ENCODE data around the gene CACNA2D4.

The CACNA2D4 gene

GRCh38 chr12:1885599-1886245, 32.7 kb downstream of the CACNA2D4 start:
- no peak for DNase-seq

DNA sequence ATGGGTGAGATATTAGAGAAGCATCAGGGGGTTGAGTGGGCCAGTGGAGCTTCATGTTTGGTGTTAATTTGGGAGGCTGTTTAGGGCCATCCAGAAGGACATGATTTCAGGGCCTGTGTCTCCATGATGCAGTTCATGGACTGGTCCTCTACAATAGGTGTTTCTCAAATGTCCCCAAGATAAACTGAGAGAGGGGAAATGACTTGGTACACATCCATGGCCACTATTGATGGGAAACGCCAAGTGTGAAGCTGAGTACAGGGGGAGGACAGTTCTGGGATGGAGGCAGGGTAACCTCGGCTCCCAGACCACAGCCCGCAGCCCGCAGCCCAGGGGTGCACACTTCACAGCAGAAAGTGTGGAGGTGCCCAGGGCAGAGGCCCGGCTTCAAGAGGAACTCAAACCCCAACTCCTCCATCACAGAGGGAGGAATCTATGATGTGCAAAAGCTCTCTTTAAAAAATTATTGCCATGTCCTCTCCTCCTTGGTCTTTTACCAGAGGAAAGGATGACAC, 33.3 kb downstream of the CACNA2D4 start:
- DNase-seq: no peak

DNA sequence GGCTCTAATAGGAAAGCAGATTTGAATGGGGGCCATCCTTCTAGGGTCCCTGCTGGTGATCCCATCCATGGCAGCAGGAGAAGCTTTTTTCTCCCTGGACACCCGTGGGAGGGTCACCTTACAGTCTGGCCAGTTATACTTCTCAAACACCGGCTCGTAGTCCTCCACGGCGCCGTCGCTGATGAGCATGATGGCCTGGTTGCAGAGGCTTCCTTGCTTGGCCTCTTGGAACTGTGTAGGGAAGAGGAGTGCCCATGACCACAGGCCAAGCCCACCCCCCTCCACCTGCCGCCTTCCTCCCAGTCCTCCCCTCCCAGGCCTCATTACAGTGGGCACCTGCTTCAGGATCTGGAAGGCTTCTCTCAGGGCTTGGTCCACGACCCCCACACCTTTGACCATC, 33.8 kb downstream of the CACNA2D4 start:
- DNase-seq: no peak

DNA sequence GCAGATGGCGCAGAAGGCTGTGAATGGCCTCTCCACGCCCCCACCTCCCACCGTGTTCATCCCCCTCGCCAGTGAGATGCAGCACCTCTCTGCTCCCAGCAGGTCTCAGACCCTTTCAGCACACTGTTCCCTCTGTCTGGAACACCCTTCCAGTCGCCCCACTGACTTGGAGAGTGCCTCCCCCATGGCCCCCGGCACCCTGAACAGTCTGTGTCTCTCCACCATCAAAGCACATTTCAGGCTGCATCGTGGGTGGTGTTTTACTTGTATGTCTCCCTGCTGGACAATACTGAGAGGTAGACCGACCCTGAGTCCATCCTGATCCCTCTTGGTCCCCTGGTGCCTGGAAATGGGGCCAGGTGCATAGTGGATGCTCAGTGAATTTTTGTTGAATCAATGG, 34.9 kb downstream of the CACNA2D4 start:
- no peak for DNase-seq

- no peak for DNase-seq
These were observed 35.5 kb downstream of the CACNA2D4 start for GRCh38 chr12:1882850-1883470.

DNA sequence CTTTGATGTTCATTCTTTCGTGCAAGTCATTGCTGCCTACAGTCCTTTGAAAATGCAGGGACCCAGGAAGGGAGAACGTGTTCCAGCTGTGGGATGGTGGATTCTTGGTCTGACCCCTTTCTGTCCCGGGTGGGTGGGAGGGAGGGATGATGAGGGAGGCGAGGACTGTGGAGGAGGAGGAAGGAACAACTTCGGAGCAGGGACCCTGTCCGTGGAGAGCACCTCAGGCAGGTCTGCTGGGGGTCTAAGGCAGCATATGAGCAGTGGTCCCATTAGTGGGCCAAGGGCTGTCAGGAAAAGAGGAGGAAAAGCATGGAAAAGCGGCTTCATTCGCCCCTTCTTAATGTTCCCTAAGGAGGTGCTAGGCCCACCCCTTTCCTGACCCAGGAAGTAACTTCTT, 36.0 kb downstream of the CACNA2D4 start:
- no peak for DNase-seq

- no peak for DNase-seq
These were observed 36.5 kb downstream of the CACNA2D4 start for GRCh38 chr12:1881936-1882335.

DNA sequence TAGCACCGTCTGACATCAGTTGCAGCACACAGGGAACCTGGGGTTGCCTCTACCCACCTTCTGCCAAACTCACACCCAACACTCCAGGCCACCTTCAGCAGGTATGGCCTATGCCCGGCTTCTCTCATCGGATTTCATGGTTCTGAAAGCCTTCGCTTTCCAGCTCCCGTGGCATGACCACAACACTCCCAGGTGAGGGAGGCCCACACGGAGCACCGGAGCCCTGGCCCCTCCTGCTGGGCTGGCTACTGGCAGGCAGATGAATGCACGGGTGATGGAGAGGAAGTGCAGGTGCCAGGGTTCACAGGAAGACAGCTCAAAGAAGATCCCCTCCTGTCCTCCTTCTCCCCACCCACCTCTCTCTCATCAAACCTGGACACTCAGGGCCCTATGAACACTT, 37.2 kb downstream of the CACNA2D4 start:
- DNase-seq: no peak

- DNase-seq: no peak
These were observed 37.6 kb downstream of the CACNA2D4 start for GRCh38 chr12:1880876-1881275.

- no peak for DNase-seq
These were observed 38.2 kb downstream of the CACNA2D4 start for GRCh38 chr12:1880153-1880845.

DNA sequence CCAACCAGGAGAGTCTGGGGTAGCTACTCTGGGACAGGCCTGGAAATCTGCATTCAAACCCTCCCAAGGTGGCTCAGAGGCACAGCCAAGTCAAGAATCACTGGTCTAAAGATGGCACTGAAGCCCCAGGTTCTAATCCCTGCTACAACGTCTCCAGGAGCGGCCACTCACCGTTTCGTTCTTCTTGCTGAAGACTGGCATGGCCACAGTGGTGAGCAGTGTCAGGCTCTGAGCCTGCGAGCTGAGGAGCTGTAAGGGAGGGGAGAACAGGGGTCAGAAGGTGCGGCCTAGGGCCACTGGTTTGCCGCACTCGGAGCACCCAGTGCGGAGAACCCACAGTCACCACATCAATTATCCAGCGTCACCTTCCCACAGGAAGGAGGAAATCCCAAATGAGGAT, 38.8 kb downstream of the CACNA2D4 start:
- DNase-seq: no peak

DNA sequence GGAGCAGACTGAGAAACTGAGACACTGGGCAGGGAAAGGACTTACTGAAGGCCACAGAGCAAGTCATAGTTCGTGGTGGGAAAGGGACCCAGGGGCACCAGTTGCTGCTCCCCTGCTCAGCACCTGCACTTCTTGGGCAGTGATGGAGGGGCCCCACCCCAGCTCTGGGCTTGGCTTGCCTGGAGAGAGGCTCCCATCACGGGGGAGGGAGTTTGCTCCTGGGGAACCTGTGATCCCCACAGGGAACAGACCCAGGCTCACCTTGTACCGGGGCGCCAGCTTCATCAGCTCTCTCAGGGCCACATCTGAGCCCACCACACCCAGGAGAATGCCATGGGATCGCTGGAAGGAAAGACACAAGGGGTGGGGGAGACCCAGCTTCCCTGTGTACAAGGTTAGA, 39.8 kb downstream of the CACNA2D4 start:
- DNase-seq: no peak

GRCh38 chr12:1878214-1878613, 40.2 kb downstream of the CACNA2D4 start:
- DNase-seq: no peak

DNA sequence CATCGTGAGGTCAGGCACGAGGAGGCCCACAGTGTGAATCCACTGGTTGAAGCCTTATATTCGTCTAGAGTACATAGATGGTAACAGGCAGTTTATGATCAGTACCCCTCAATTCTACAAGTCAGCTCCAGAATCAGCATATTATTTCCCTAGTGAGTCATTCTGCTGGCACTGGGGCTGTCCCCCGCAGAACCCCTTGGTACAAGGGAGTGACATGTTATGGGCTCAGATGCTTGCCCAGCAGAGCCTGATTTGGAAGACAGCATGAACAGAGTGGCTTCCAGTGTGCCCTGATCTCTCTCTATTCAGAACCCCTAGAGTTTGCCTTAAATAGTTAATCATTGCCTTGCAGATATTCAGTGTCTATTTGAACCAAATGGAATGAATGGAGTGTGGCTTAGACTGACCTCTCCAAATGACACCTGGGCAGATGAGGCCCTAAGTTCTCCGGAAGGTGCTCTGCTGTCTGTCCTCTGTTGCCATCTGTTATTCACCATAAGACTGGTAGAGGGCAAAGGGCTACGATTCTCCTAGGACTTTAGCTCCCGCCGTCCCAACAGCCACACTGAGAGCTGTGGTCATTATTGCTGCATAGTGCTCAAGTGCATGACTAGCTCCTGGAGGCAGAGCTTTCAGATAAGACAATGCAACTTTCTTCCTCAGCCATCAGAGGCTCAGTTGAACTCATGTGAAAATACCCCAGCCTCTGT, 41.1 kb downstream of the CACNA2D4 start:
- no peak for DNase-seq

DNA sequence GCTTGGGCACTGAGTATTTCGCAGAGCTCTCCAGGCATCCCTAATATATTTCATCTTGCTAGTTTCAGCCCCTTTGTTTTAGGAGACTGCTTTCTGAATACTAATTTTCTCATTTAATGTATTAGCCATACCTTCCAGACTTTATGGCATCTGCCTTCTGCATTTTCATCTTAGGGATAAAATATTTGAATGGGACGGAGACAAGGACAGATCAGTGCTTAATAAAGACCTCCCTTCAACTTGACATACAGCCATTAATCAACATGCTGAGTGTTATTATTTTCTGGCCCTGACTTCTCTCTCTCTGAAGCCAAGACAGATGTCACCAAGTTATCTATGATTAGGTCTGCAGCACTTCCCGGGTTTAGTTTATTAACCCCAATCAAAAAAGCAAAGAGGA, 42.4 kb downstream of the CACNA2D4 start:
- DNase-seq: no peak

- no peak for DNase-seq
These were observed 42.8 kb downstream of the CACNA2D4 start for GRCh38 chr12:1875608-1876007.

DNA sequence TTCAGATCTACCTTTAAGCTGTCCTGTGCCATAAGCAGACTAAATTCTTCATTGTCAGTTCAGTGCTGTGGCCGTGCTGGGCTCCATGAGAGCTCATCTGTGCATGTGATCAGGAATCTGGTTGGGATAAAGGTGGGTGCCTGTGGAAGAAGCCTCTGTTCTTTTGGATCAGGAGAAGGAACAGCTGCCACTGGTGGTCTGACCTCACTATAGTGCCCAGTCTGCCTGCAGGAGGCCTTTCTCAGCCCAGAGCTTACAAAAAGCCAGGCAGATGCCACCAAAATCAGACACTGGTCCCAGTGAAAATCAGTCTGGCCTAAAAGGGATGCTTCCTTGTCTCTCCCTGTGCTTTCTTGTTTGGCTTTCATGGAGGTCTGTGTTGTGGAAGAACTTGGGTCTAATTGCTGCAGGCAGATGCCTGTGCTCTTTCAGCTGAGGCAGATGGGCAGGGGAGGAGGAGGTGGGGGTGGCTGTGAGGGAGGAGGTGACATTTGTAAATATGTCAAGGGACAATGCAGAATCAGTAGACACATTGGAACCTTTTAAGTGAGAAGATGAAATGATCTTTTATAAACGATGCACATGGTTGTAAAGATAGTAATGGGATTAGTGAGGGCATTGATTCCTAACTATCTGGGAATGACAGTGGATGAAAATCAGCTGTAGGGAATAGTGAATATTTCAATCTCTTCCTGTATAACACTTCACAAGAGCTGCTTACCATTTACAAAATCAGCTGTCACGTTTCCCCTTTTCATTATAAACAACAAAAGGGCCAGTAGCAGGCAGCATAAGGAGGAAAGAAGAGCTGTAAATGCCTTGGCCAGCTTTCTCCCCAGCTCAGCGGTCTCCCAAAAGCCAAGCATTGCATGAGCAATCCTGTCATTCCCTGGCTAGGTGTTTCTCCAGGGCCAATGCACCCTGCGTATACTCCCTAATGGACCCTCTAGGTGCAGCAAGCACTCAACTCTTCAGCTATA, 44.6 kb downstream of the CACNA2D4 start:
- DNase-seq: no peak

DNA sequence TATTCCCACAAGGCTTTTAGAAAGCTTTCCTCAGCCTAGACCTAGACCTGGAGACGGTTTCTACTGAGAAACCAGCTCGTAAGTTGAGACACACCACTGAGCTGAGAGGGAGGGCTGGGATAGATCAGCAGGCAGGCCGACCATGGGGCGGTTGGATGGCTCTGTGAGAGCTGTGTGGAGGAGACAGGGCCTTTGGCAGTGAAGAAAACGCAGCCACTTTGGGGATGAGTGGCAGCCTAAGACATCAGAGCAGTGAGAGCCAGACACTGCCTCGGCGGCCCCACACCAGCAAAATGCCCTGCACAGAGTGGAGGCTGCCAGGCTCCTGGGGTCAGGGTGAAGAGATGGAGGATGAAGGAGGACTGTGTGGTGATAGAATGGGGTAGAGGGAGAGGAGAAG, 46.0 kb downstream of the CACNA2D4 start:
- DNase-seq: no peak

GRCh38 chr12:1872001-1872400, 46.5 kb downstream of the CACNA2D4 start:
- no peak for DNase-seq

- no peak for DNase-seq
These were observed 47.2 kb downstream of the CACNA2D4 start for GRCh38 chr12:1870998-1871917.

DNA sequence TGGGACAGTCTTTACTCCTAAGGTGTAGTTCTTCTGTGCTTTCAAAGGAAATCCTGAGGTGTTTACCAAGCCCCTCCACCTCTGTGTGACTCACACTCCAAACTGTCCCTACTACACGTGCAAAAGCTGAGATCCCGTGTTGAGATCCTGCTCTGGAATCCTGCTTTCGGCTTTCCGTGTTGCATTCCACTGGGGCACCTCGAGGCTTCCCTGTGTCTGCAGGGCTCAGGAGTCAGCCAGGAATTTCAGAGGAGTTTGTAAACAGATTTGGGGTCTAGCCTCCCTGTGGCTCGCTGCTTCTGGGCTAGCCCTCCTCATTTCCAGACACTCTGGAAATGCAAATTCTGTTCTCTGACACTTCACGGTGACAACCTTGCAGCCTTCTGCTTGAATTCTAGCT, 48.4 kb downstream of the CACNA2D4 start:
- DNase-seq: no peak
